Fibroblast of lung (primary cell): Measurements from ENCODE around the gene NBPF3. TPM values are rescaled to one million over a fixed set of nuclear protein-coding genes. Genes with fewer than 3 reads are reported as not detected.

ENCODE experiments used
- DNase-seq, 2 donors: peaks; one replicate each; pipeline versions ENCODE4 v3.0.0 to v3.0.0-alpha.2; 2010; ENCODE audit warnings: low read depth in 2 of 2
- H2AFZ ChIP-seq: 2 replicates; pipeline ENCODE4 v1.5.1; 2012; ENCODE audit warnings: low read length, control low read depth, inconsistent platforms
- H3K27ac ChIP-seq: 2 replicates; pipeline ENCODE4 v1.5.1; 2011; ENCODE audit warnings: low read length, control low read depth; ENCODE audit not compliant: insufficient read depth
- H3K27me3 ChIP-seq: 2 replicates; pipeline ENCODE4 v1.5.1; 2011; ENCODE audit warnings: mild to moderate bottlenecking, low read length; ENCODE audit not compliant: control insufficient read depth, insufficient read depth
- H3K36me3 ChIP-seq: 2 replicates; pipeline ENCODE4 v1.5.1; 2011; ENCODE audit warnings: low read length; ENCODE audit not compliant: control insufficient read depth, insufficient read depth
- H3K4me1 ChIP-seq: 2 replicates; pipeline ENCODE4 v1.5.1; 2011; ENCODE audit warnings: low read length; ENCODE audit not compliant: control insufficient read depth, insufficient read depth; ENCODE audit errors: extremely low read depth
- H3K4me2 ChIP-seq: 2 replicates; pipeline ENCODE4 v1.5.1; 2011; ENCODE audit warnings: low read length, control low read depth; ENCODE audit not compliant: insufficient read depth; ENCODE audit errors: extremely low read depth
- H3K4me3 ChIP-seq, 4 experiments: fragments of 200-600 bp in 1 of 4; sonication (generic) in 1 of 4; replicated peaks in 1 of 4; 2 replicates each; pipeline ENCODE4 v1.5.1; 2011 to 2016; ENCODE audit warnings: low read length in 4 of 4, low read depth in 3 of 4, mild to moderate bottlenecking in 3 of 4, control low read depth in 2 of 4, inconsistent platforms in 1 of 4, mixed read lengths in 1 of 4; ENCODE audit not compliant: insufficient read depth in 1 of 4; ENCODE audit errors: control extremely low read depth in 1 of 4
- H3K79me2 ChIP-seq: 2 replicates; pipeline ENCODE4 v1.5.1; 2012; ENCODE audit warnings: mild to moderate bottlenecking, low read length, inconsistent platforms; ENCODE audit not compliant: control insufficient read depth, insufficient read depth
- H3K9ac ChIP-seq: 2 replicates; pipeline ENCODE4 v1.5.1; 2011; ENCODE audit warnings: mild to moderate bottlenecking, low read length, control low read depth; ENCODE audit not compliant: insufficient read depth
- H3K9me3 ChIP-seq: 2 replicates; pipeline ENCODE4 v1.5.1; 2012; ENCODE audit warnings: low read depth, low read length; ENCODE audit not compliant: control insufficient read depth, insufficient read depth
- H4K20me1 ChIP-seq: 2 replicates; pipeline ENCODE4 v1.5.1; 2011; ENCODE audit warnings: low read length; ENCODE audit not compliant: control insufficient read depth, insufficient read depth; ENCODE audit errors: extremely low read depth
- EZH2 ChIP-seq: IDR thresholded peaks from 2 replicates; pipeline ENCODE4 v1.5.1; 2012; ENCODE audit warnings: low read length, control low read depth, mild to moderate bottlenecking; ENCODE audit errors: missing control alignments
- polyA plus RNA-seq, 2 donors: library from polyadenylated mRNA; depleted of rRNA in 1 of 2; stranded (reverse) in 1 of 2; unstranded in 1 of 2; fragments of >200 nt; gene quantifications; 2 replicates each; pipeline ENCODE4 v1.2.1, GENCODE V29; 2011 to 2012; ENCODE audit warnings: missing spikeins in 1 of 2
- total RNA-seq: library from RNA; depleted of rRNA; stranded (reverse); fragments of >200 nt; gene quantifications from 2 replicates; pipeline ENCODE4 v1.2.1, GENCODE V29; 2014
- TF ChIP-seq, protein P1 (sequence below), 2 donors: IDR thresholded peaks in 1 of 2; conservative IDR thresholded peaks in 1 of 2; 1 replicate in 1 of 2; 2 replicates in 1 of 2; pipeline ENCODE4 v1.5.1; 2011 to 2012; ENCODE audit warnings: low read length in 2 of 2, control low read depth in 1 of 2, inconsistent platforms in 1 of 2, low read depth in 1 of 2, mild to moderate bottlenecking in 1 of 2

NBPF3 gene
- total and polyA plus RNA-seq, 2 donors (not counting 1 experiment from before 2014, with no cell fraction given): 20.4 to 35.0 TPM

DNA sequence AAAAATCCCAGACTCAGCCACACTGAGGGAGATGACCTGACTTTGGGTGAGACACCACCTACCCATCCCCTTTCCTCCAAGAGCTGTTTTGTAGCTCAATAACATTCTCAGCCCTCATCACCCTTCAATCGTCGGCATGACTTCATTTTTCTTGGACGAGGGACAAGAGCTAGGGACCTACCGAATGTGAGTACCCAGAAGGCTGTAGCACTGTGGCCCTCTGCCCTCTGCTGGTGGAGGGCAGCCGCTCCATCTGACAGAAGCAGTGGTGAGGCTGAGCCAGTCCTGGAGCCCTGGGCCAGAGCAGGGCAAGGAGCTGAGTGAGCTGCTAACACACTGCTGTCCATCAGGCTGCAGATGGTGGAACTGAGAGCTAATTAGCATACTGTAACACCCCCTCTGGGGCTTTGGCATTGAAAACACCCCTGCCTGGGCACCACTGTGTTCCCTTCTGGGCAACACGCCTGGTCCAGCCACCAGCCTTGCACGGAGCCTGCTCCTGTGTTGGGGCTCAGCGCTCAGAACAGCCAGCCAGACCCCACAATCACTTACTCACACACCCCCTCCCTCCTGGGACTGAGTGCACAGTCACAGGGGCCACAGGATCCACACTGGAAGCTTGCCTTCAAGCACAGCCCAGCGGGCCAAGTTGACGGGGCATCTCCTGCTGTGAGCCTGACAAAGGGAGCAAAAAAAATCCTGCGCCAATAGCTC lies 51.0 kb downstream of the NBPF3 start:
- Histone ChIP-seq H3K36me3 (no peaks in the 10 kb centered on the region), H3K4me2 (no peak overlapping the region), H3K4me1 (no peaks in the 10 kb centered on the region)

DNA sequence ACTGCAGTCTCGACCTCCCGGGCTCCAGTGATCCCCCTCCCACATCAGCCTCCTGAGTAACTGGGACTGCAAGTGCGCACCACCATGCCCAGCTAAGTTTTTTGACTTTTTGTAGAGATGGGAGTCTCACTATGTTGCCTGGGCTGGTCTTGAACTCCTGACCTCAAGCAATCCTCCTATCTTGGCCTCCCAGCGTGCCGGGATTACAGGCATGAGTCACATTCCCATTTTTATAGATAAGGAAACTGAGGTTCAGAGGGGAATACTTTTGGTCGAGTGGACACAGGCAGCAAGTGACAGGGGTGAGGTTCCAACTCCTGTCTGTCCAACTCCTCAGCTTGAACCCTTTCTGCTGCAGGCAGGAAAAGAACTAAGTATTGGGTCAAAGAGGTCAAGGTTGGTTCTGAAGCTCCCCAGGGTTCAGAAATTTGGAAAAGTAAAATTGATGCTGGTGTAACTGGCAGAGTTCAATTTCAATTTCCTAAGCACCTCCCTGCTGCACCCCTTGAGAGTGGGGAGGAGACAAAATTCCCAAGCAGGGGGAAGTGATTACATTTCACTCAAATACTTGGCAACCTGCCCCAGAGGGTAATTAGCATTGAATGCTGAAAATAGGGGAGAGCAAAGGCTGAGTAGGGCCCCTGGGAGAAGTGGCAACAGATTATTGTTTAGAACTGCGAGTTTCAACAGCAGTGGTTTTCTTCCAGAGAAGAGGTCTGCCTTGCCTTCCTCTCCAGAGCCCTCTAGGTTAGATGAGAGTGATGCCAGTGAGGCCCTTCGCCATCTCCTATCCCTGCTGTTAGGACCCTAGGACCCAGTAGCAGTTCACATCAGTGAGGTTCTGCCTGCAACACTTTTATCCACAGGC lies 51.8 kb downstream of the NBPF3 start:
- H3K4me1 ChIP-seq: no peaks in the 10 kb centered on the region
- H3K4me3 ChIP-seq: no peak overlapping the region
- H4K20me1 ChIP-seq: no peaks in the 10 kb centered on the region
- H3K9ac ChIP-seq: no peak overlapping the region
- H3K27ac ChIP-seq: no peak overlapping the region
- H3K79me2 ChIP-seq: no peaks in the 10 kb centered on the region
- H3K27me3 ChIP-seq: peaks cover 17% of the 10 kb centered on the region
- TF ChIP-seq EZH2: no peak
- TF ChIP-seq, protein P1, sequence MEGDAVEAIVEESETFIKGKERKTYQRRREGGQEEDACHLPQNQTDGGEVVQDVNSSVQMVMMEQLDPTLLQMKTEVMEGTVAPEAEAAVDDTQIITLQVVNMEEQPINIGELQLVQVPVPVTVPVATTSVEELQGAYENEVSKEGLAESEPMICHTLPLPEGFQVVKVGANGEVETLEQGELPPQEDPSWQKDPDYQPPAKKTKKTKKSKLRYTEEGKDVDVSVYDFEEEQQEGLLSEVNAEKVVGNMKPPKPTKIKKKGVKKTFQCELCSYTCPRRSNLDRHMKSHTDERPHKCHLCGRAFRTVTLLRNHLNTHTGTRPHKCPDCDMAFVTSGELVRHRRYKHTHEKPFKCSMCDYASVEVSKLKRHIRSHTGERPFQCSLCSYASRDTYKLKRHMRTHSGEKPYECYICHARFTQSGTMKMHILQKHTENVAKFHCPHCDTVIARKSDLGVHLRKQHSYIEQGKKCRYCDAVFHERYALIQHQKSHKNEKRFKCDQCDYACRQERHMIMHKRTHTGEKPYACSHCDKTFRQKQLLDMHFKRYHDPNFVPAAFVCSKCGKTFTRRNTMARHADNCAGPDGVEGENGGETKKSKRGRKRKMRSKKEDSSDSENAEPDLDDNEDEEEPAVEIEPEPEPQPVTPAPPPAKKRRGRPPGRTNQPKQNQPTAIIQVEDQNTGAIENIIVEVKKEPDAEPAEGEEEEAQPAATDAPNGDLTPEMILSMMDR (conservative IDR thresholded peaks at IDR 0.05 in 1 of 2, IDR thresholded peaks at IDR 0.05 in 1 of 2; ENCODE audit: low read depth in 1 of 2, low read length in 2 of 2): no peak
- peak in 1 of 2 donors; percentile 23 for DNase-seq
- H3K36me3 ChIP-seq: no peaks in the 10 kb centered on the region
- no peaks in the 10 kb centered on the region for H3K9me3 ChIP-seq
- no peak overlapping the region for H3K4me2 ChIP-seq
- H2AFZ ChIP-seq: no peak overlapping the region

More for the DNA sequence above, 51.0 kb downstream of the NBPF3 start:
- Histone ChIP-seq H3K9ac (no peak overlapping the region), H3K9me3 (no peaks in the 10 kb centered on the region), H3K27ac (no peak overlapping the region), H3K79me2 (no peaks in the 10 kb centered on the region), H4K20me1 (no peaks in the 10 kb centered on the region), H2AFZ (no peak overlapping the region), H3K4me3 (no peak overlapping the region), H3K27me3 (peaks cover 14% of the 10 kb centered on the region)
- TF ChIP-seq, protein P1 (conservative IDR thresholded peaks at IDR 0.05 in 1 of 2, IDR thresholded peaks at IDR 0.05 in 1 of 2; ENCODE audit: low read depth in 1 of 2, low read length in 2 of 2): peak; percentile 57 to 72
- TF ChIP-seq EZH2: no peak
- peak; percentile 52 to 63 for DNase-seq

DNA sequence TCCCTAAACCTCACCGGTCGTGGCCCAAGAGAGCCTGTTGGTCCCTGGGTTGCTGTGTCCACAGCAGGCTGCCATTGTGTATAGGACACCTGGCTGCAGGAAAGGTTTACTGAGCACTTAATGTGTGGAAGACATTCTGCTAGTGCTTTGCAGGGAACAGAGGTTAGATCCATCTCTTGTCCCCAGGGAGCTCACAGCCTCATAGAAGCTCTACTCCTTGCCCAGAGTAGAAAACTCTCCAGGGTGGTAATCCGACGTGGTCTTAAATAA lies 52.4 kb downstream of the NBPF3 start:
- Histone ChIP-seq H3K4me1 (no peaks in the 10 kb centered on the region), H3K9ac (no peak overlapping the region), H3K27ac (no peak overlapping the region), H3K36me3 (no peaks in the 10 kb centered on the region), H3K9me3 (no peaks in the 10 kb centered on the region), H3K79me2 (no peaks in the 10 kb centered on the region), H2AFZ (no peak overlapping the region), H4K20me1 (no peaks in the 10 kb centered on the region), H3K4me2 (no peak overlapping the region), H3K27me3 (peaks cover 21% of the 10 kb centered on the region), H3K4me3 (no peak overlapping the region)
- TF ChIP-seq, protein P1 (conservative IDR thresholded peaks at IDR 0.05 in 1 of 2, IDR thresholded peaks at IDR 0.05 in 1 of 2; ENCODE audit: low read depth in 1 of 2, low read length in 2 of 2): no peak
- no peak for TF ChIP-seq EZH2
- no peak for DNase-seq
